HCT116 (cell line): ENCODE results near the gene LRIG1.

Source experiments
- CTCF ChIP-seq, 3 experiments: fragments of 200-600 bp in 1 of 3; sonication (generic) in 1 of 3; IDR thresholded peaks in 2 of 3; conservative IDR thresholded peaks in 1 of 3; 2 replicates each; pipeline ENCODE4 v1.5.1; 2012 to 2017; ENCODE audit warnings: low read depth in 2 of 3, low read length in 2 of 3, antibody characterized with exemption in 1 of 3, borderline replicate concordance in 1 of 3, control low read depth in 1 of 3, mild to moderate bottlenecking in 1 of 3, mixed read lengths in 1 of 3, mixed run types in 1 of 3, moderate library complexity in 1 of 3; ENCODE audit not compliant: insufficient read depth in 1 of 3
- ELF1 ChIP-seq: IDR thresholded peaks from 2 replicates; pipeline ENCODE4 v1.6.1; 2012; ENCODE audit warnings: low read depth, borderline replicate concordance
- EZH2 ChIP-seq: fragments of 200-600 bp; sonication (generic); IDR thresholded peaks from 2 replicates; pipeline ENCODE4 v1.6.1; 2017; ENCODE audit warnings: antibody characterized with exemption, mixed run types
- EZH2phosphoT487 ChIP-seq: fragments of 200-600 bp; IDR thresholded peaks from 2 replicates; pipeline ENCODE4 v1.6.1; 2018; ENCODE audit warnings: antibody characterized with exemption, borderline replicate concordance
- POLR2A ChIP-seq: IDR thresholded peaks from 2 replicates; pipeline ENCODE4 v1.7.0; 2011; ENCODE audit warnings: borderline replicate concordance; ENCODE audit not compliant: insufficient read depth, insufficient read length; ENCODE audit errors: extremely low read depth
- TF ChIP-seq, protein P1 (sequence below): IDR thresholded peaks from 2 replicates; pipeline ENCODE4 v1.6.1; 2012
- TF ChIP-seq, protein P2 (sequence below): IDR thresholded peaks from 2 replicates; pipeline ENCODE4 v1.6.1; 2012; ENCODE audit warnings: low read depth

- TF ChIP-seq CTCF (IDR thresholded peaks at IDR 0.05 in 2 of 3, conservative IDR thresholded peaks at IDR 0.05 in 1 of 3; ENCODE audit: borderline replicate concordance in 1 of 3, insufficient read depth in 1 of 3, low read depth in 2 of 3, low read length in 2 of 3): no peak
- TF ChIP-seq, protein P1, sequence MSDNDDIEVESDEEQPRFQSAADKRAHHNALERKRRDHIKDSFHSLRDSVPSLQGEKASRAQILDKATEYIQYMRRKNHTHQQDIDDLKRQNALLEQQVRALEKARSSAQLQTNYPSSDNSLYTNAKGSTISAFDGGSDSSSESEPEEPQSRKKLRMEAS: no peak
- TF ChIP-seq, protein P2, sequence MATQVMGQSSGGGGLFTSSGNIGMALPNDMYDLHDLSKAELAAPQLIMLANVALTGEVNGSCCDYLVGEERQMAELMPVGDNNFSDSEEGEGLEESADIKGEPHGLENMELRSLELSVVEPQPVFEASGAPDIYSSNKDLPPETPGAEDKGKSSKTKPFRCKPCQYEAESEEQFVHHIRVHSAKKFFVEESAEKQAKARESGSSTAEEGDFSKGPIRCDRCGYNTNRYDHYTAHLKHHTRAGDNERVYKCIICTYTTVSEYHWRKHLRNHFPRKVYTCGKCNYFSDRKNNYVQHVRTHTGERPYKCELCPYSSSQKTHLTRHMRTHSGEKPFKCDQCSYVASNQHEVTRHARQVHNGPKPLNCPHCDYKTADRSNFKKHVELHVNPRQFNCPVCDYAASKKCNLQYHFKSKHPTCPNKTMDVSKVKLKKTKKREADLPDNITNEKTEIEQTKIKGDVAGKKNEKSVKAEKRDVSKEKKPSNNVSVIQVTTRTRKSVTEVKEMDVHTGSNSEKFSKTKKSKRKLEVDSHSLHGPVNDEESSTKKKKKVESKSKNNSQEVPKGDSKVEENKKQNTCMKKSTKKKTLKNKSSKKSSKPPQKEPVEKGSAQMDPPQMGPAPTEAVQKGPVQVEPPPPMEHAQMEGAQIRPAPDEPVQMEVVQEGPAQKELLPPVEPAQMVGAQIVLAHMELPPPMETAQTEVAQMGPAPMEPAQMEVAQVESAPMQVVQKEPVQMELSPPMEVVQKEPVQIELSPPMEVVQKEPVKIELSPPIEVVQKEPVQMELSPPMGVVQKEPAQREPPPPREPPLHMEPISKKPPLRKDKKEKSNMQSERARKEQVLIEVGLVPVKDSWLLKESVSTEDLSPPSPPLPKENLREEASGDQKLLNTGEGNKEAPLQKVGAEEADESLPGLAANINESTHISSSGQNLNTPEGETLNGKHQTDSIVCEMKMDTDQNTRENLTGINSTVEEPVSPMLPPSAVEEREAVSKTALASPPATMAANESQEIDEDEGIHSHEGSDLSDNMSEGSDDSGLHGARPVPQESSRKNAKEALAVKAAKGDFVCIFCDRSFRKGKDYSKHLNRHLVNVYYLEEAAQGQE: no peak
- no peak for TF ChIP-seq ELF1
- no peak for TF ChIP-seq EZH2
- no peak for TF ChIP-seq POLR2A
- no peak for TF ChIP-seq EZH2phosphoT487
Observed at GRCh38 chr3:66433522-66433782, 67.4 kb downstream of the LRIG1 start.
